ENCODE measurements around the gene NAPA.

NAPA gene

DNA sequence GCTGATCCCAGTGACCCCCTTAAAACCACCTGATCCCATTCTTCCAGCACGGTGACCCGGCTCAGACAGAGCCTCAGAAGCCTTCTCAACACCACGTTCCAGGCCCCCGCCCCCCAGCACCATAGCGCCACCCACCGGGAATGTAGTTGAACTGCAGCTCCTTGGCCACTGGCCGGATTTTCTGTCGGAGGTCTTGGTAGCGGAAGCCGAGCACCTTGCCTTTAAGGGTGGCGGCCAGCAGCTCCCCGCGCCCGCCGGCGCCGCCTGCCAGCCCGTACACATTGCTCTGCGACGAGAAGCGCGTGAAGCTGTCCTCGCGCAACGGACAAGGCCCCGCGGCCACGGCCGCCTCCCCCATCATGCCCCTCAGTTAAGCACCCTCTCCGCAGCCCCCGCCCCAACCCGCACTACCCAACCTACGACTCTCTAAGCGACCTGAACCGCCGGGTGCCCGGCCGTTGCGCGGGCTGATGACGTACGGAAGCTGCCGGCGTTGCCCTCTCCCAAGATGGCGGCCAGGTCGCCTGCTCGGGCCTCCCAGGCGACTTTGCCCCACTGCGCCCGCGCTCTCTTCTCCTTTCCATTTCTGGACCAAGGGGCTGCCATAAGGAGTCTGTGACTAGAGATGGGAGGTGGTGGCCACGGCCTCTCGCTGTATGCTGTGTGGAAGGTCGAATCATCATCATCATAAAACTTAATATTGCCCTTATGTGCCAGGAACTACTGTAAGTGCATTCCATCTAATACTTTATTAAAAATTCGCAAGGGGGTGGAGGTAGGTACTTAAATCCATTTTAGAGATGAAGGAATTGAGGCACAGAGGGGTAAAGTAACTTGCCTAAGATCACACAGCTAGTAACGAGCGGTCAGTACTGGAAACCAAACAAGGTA is 30.8 kb downstream of the NAPA start, which contains the start of gene KPTN:
Gene KPTN, minus strand, starts transcription at position 420 of the 891 bp plus-strand sequence. Its CDS starts 59 bp downstream, at position 361.
- DNase-seq, result peak; percentile 95

DNA sequence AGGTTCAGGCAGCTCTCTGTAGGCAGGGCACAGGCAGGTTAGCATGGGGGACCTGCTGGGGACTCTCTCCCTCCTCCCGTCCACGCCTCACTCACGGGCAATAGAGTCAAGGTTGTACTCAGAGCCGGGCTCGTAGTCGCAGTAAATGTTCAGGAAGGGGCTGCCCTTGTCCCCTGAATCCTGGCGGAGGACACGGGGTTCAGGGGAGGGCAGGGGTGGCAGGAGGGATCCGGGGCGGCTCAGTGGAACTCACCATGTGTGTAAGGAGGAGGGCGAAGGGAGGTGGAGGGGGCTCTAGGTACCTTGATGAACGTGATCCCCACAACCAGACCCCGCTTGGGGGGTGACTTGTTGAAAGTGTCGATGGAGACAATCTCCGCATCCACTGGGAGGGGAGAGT is 31.7 kb downstream of the NAPA start:
- no peak for DNase-seq

DNA sequence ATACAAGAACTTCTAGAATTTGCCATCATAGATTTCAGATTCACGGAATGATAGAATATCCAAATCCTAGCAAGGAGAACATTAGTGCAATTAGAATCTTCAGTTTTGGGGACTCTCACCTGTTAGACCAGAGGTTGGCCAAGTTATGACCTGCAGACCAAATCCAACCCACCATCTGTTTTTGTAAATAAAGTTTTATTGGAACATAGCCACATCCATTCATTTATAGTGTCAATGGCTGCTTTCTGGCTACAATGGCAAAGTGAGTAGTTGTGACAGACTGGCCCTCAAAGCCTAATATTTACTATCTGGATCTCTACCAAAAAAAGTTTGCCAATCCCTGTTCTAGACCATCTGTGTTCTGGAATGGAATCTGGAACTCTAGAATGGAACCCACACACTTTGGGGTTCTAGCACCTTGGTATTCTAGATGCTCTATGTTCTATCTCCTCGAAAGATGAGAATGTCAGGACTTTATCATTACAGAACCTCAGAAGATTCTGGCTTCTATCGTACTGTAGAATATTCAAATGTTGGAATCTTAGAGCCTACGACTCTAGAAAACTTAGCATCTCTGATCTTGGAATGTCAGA is 33.3 kb downstream of the NAPA start:
- DNase-seq, result no peak

DNA sequence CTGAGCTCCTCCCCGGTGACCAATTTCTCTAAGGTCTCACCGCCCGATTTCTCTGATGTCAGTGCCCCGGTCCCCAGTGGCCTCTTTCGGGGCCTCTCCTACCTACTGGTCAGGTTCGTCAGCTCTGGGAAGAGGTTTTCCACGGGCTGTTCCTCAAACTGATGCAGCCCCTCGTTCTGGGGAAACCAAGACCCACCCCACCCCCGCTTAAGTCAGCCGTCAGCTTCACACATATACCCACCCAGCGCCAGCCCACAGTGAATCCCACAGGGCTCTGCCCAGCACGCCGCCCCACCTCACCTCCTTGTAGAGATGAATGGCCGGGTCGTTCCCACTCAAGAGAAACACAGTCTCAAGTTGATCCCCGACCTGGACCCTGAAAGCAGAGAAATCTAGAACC is 34.2 kb downstream of the NAPA start:
- no peak for DNase-seq

DNA sequence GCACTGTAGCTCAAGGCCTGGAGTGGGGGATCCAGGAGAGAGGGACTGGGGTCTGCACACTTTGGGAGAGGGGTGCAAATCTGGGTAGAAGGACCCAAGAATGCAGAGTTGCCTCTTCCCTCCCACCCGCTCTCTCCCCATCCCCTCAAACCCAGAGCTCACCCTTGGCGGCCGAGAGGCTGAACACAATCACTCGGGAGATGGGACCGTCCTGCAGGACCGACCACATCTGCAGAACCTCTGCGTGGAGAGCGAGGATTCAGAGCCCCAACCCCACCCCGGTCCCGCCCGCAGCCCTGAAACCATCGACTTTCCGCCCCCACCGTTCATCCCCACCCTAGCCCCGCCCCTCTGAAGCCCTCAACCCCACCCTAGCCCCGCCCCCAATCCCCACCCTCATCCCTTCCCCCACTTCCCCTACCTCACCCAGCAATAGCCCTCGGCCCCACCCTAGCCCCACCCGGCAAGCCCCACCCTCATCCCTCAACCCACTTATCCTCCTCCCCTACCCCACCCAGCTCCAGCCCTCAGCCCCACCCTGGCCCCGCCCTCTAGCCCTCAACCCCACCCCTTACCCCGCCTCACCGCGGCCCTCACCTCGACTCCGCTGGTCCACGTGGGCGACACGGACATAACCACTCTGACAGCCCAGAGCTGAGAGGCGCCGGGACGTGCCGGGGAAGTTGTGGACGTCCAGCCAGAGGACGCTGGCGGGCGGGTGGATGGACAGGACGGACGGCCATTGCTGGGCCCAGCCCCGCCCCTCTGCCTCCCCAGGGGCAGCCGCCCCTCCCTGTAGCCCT is 35.0 kb downstream of the NAPA start:
- peak; percentile 71 for DNase-seq

DNA sequence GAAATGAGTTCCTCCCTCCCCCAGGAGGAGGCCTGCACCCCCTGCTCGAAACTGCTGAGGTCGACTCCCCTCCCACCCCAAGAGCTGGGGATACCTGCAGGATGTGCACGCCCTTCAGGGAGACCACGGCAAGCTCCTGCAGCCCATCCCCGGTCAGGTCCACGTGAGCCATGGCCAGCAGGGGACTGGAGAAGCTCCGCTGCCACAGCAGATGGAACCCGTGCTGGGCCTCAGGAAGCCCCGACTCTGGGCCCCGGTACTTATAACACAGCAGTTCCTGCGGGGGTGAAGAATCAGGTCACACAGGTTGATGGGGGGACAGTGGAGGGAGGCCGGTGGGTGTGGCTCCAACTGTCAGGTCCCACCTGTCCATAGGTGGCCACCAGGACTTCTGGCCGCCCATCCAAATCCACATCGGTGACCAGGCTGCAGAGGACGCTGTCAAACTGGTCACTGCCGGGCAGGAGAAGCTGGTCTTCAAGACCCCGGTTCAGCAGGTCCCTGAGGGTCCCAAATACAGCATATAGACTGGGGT is 38.4 kb downstream of the NAPA start:
- no peak for DNase-seq

DNA sequence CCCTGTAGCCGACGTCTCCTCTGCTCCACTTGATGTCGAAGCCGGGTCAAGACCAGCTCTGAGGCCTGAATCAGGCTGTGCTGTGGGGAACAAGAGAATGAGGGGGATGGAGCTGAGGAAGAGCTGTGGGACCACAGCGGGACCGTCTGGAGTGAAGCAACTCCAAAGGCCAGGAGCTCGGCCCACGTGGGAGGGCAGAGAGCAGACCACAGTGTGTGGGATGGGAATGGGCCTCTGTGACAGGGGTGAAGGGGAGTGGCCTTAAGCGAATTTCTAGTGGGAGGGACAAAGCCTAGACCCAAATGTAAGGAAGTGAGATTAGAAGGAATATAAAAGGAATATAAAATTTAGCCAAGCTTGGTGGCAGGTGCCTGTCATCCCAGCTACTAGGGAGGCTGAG is 39.4 kb downstream of the NAPA start:
- DNase-seq, result no peak

DNA sequence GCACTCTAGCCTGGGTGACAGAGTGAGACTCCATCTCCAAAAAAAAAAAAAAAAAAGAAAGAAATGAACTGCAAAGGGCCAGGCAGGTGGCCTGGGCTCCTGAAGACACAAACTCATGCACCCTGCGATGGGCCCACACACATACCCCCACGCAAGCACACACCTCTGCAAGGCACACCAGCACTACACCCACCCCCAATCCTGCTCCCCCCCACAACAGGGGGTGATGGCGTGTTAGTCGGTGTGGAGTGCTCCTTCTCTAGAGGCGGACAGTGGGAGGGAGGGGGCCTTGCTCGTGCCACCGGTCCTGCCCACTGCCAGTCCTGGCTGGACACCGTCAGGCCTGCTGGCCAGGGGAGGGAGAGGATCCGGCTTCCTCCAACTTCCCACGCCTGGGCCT is 41.5 kb downstream of the NAPA start:
- no peak for DNase-seq

DNA sequence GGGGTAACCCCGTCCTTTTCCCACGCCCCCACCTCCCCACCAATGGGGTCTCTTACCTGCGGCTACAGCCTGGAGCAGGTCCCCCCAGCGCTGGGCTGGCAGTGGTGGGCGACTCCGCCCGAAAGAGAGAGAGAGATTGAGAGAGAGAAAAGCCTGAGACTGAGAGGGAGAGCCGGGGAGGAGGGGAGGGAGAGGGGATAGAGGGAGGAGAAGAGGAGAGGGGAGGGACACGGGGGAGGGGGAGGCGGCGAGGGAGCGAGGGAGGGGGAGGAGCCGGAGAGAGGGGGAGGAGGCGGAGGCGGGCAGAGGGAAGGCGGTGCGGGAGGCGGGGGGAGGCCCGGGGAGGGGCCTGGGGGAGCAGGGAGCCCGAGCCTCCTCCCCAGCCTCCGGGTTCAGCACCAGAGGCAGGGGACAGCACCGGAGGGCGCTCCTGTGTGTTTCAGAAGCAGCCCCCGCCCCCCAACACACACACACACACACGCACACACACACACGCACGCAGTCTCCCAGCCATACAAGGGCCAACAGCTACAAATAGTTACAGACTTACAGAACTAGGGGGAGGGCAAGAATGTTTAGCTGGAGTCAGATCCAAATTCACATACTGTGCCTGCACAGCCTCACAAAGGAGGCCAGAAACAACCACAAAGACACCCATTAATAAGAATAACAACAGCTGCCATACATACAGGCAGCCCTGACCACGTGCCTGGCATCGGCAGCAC is 43.0 kb downstream of the NAPA start, which contains the start of gene SLC8A2:
Gene SLC8A2, minus strand, starts transcription at position 161 of the 725 bp plus-strand sequence. CDS start 5,490 bp downstream, outside the sequence.
- peak; percentile 89 for DNase-seq

DNA sequence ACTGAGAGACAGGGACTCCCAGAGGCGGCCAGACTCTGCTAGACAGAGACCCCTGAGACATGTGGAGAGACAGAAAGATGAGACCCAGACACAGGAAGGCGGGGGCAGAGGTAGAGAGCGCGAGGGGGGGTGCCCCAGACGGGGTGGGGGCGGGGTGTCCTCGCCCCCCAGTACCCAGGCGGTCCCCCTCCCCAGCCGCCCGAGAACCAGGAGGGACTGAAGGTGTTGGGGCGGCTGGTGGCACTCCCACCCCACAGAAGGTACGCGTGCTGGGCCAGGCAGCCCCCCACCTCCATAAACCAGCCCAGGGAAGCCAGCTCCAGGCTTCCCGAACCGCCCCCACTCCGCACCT is 43.5 kb downstream of the NAPA start:
- DNase-seq, result no peak

DNA sequence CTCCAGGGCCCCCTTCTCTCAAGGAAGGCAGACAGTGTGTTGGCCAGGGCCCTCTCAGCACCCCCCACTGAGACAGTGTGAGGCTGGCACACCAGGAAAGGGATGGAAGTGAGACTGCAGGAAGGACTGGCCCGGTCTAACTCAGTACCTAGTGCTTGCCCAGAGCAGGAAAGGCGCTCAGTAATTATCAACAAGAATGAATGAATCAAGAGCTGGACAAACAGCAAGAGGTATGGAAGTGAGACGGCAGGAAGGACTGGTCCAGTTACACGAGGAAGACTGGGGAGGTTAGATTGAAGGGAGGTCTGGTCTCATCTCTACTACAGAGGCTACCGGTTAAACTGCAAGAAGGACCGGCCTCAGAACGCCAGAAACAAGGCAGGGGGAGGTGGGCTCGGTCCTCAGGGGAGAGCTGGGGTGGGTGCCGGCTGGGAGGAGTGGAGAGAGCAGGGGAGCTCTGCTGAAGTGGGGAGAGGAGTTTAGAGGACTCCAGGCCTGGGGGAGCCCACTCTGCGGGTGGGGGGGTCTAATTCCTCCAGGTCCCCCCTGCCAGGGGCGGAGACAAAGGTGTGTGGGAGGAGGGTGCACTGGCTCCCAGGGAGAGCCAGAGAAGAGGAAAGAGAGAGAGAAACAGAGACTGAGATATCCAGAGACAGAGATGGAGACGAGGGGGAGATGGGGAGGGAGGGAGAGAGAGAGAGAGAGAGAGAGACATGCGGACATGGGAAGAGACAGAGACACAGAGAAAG is 44.2 kb downstream of the NAPA start:
- DNase-seq, result no peak

DNA sequence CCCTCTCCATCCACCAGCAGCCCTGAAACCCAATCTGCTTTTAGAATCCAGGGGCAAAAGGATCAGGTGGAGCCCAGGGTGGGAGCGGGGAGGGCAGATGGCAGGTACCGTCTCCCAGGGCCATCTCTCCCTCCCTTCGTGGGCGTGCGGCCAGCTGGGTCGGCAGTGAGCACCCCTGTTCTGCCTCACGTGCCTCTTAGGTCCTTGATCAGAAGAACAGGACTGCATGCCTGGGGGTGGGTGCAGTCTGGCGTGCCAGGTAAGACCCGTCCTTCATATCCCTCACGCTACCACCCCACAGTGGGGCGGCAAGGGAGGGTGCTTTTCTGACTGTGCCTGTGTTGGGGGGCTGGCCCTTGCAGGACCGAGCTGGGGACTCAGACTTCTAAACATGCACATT is 45.1 kb downstream of the NAPA start:
- no peak for DNase-seq

DNA sequence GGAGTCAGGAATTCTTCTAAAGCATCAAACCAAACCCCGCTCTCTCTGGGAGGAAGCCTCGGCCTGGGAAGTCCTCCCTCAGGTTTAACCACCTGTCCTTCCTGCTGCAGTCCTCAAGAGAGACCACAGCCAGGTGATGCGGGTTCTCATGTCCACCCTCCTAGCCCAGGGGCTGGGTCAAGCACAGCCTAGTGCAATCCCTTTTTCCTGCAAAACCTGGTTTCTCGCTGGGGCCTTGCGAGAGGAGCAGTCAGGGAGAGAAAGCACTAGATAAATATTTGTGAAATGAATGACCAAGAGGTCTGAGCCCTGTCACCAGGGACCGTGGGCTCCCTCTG is 45.5 kb downstream of the NAPA start:
- no peak for DNase-seq

DNA sequence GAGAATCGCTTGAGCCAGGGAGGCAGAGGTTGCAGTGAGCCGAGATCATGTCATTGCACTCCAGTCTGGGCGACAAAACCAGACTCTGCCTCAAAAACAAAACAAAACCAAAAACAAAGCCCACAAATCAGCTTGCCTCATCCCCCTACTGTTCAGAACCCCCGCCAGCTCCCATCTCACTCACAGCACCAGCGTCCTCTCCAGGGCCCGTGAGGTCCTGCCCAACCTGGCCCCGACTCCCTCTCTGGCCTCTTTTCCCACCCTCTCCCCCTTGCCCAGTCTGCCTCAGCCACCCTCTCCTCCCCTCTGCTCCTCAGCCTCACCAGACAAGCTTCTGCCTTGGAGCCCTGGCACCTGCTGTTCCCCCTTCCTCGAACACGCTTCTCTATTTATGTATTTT is 46.9 kb downstream of the NAPA start:
- no peak for DNase-seq

DNA sequence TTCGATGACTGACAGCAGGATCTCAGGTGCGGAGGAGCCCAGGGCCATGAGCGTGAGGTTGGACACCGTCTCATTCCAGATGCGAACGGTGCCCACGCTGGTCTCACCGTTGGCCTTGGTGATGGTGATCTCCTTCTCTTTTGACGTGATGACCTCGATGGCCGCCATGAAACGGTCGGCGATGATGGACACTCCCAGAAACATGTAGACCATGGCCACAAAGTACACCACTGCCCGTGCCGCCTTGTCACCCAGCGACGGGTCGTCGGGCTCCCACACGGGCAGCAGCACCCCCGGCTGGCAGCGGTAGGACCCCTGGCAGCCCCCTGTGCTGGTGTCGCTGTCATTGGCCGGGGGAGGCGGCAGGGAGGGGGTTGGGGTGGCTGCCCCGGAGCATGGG is 48.9 kb downstream of the NAPA start:
- no peak for DNase-seq

DNA sequence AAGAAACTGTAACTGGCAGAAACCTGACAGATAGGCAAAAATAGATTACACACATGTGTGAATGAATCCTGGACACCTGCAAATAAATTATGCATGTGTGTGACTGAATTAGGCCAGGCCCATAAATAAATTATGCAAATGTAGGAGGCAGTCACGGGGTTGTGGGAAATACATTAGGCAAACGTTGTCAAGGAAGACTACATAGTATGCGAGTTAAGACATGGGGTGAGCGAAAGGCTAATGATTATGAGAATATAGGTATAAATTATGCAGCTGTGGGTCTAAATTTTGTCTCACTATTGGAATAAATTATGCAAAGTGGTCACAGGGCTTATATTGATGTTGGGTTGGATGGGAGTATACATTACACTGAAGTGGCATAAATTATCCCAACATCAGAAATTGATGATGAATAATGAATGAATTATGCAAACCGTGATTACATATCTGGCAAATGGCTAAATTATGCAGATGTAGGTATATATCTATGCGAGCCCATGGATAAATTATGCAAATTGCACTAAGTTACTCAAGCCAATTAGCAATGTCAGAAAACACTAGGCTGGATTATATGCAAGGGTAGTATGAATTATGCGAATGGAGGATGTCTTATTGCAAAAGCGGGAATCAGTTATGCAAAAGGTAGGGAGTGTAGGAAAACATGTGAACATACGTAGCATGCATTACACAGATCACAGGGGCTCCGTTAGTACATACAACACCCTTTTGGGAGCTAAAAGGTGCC is 50.0 kb downstream of the NAPA start:
- DNase-seq, result no peak

DNA sequence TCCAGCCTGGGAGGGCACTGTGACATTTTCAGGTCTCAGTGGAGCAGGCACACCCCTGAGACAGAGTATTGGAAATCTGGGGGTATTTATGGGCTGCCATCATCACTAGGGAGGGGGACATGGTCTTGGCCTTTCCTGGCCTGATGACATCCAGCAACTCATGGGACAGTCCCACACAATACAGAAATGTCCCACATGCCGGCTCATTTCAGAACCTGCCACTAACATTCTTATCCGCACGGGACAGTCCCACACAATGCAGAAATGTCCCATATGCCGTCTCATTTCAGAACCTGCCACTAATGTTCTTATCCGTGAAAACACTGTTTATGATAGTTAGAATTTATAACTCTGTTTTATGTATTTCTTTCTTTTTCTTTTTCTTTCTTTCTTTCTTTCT is 53.0 kb downstream of the NAPA start:
- DNase-seq, result no peak

DNA sequence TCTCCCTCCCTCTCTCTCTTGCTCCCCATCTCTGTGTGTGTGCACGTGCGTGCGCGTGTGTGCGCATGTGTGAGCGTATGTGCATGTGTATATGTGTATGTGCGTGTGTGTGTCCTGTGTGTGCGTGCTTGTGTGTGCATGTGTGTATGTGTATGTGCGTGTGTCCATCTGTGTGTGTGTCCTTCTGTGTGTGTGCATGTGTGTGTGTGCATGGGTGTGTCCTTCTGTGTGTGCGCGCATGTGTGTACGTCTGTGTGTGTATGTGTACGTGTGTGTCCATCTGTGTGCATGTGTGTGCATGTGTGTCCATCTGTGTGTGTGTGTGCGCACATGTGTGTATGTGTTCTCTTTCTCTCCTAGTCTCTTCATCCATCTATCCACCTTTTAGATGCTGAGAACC is 55.4 kb downstream of the NAPA start:
- no peak for DNase-seq

DNA sequence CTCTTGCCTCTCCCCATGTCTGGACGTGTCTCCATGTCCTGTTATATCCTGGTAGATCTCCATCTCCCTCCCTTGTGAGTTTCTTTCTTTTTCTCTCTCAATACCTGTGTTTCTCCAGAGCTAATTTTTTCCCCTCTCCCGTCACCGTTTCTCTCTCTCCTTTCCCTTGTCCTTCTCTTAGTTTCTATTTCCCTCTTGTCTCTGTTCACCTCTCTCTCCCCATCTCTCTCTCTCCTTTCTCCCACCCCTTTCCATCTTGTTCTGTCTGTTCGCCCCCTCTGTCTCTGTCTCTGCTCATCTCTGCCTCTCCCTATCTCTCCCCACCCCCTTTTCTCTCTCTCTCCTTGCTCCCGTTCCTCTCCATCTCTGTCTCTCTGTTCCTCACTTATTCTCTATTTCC is 56.2 kb downstream of the NAPA start:
- DNase-seq, result no peak

DNA sequence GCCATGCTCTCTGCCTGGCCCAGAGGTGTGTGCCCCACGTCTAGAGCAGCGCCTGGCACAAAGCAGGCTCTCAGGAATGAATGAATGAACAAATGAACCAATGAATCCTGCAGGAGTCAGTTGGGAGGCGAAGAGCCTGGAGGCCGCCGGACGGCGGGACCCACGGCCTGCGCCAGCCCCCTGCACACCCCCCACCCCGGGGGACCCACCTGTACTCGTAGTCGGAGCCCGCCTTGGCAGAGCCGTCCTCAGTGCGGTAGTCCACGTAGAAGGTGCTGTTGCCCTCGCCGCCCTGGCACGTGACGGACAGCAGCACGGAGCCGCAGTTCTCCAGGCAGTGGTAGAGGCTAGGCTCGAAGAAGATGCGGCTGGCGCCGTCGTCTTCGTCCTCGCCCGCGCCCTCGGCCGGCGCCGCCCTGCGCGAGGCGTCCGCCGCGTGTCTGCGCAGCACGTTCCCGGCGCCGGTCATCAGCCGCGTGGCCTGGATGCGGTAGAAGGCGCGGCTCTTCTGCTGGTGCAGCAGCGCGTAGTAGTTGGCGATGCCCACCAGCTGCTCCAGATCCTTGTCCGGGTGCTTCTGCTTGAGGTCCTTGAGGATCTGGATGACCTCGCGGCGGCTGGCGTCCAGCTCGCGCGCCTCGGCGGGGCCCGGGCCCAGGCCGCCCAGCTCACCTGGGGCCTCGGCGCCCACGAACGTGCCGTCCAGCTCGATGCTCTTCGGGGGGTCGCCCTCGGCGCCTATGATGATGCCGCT is 58.0 kb downstream of the NAPA start:
- no peak for DNase-seq

DNA sequence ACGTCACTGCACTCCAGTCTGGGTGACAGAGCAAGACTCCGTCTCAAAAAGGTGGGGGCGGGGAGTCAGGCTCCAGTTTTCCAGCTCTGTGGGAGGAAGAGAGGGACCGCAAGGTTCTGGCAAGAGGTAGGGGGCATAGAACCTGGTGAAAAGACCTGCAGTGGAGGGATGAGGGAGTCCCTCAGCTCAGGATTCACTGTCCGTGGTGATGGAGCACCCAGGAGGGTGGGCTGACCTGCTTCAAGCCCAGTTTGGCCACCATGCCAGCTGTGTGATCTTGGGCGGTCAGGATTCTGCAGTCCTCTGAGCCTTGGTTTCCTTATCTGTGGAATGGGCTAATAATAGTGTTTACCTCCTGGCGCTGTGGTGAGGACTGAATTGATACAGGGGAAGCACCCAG is 64.4 kb downstream of the NAPA start:
- DNase-seq, result no peak
